GM12801 (cell line): Measurements from ENCODE around the gene COG4.

Experiments used
- CTCF ChIP-seq: IDR thresholded peaks from one replicate; pipeline ENCODE4 v1.5.1; 2011; ENCODE audit warnings: control low read depth; ENCODE audit not compliant: insufficient read length; ENCODE audit errors: extremely low read depth

Gene COG4

DNA sequence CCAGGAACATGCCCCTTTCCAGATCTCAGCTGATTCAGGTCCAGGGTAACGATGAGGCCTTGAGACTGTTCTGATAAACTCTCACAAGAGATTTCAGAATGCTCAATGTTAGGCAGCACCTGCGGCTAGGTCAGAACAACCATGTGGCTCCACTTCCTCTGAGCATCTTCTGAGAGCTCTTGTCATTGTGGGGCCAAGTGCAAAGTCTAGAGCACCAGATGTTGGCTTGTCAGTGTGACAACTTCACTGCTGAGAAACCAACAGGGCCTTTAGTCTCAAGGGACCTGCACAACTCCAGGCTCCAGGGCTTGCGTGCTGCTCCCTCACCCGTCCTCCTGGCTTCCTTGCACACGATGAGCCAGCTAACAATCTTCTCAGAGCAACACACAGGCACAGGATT lies 39.9 kb downstream of the COG4 start:
- no peak for TF ChIP-seq CTCF

DNA sequence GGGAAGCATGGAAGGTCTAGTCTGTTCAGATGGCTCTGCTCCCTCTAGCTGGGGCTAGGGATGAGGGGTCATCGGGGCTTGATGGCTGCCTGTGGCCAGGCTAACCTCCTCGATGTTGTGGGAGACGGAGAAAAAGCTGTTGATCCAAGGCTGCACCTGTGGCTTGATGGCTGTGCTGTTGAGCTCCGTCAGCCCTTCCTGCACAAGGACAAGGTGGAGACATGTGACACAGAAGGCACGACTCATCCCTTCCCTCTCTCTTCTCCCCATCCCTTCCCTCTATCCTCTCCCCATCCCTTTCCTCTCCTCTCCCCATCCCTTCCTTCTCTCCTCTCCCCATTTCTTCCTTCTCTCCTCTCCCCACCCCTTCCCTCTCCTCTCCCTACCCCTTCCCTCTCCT lies 40.7 kb downstream of the COG4 start:
- no peak for TF ChIP-seq CTCF

- no peak for TF ChIP-seq CTCF
Measured at GRCh38 chr16:70481929-70482536, 41.3 kb downstream of the COG4 start.

DNA sequence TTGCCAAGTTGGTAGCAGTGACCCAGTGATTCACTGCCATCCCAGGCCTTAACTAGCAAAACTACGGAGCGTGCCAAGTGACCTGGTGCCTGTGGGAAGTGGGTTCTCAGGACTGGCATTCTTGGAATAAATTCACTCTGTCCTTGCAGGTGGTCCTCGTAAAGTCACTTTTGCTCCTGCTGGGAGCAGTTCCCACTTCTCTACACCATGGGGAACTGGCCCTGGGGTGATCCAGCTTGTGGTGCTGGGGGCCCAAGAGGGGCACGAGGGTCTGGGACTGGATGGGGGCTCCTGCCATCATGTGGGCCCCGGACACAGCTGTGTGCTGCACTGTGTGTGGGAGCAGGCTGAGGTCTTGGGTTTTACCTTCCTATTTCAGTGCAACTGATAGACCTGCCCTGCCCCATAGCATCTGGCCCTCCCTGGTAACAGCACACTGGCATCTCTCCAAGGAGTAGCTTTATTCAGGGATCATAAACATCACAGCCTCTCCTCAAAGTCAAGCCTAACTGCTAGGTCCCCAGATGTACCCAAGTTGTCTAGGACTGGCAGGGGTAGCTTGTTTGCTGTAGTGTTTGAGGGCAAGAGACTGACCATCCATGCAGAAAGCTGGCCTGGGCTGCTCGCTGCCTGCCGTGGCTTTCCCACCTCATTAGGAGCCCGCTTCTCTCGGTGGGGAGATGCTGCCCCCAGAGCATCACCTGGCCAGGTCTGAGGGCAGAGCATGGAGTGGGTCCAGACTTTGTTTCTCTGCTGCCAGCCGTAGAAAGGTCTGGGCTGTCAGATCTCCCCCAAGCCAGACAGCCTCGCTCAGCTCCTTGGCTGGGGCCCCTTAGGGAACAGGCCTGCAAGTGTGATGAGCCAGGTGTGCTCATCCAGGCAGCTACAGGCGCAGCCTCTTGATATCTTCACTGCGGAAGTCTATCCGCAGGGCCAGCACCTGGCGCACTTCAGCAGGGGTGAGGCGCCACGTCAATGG lies 42.9 kb downstream of the COG4 start:
- no peak for TF ChIP-seq CTCF

- no peak for TF ChIP-seq CTCF
Measured at GRCh38 chr16:70478912-70479341, 44.4 kb downstream of the COG4 start.

- no peak for TF ChIP-seq CTCF
Measured at GRCh38 chr16:70478169-70478568, 45.2 kb downstream of the COG4 start.

DNA sequence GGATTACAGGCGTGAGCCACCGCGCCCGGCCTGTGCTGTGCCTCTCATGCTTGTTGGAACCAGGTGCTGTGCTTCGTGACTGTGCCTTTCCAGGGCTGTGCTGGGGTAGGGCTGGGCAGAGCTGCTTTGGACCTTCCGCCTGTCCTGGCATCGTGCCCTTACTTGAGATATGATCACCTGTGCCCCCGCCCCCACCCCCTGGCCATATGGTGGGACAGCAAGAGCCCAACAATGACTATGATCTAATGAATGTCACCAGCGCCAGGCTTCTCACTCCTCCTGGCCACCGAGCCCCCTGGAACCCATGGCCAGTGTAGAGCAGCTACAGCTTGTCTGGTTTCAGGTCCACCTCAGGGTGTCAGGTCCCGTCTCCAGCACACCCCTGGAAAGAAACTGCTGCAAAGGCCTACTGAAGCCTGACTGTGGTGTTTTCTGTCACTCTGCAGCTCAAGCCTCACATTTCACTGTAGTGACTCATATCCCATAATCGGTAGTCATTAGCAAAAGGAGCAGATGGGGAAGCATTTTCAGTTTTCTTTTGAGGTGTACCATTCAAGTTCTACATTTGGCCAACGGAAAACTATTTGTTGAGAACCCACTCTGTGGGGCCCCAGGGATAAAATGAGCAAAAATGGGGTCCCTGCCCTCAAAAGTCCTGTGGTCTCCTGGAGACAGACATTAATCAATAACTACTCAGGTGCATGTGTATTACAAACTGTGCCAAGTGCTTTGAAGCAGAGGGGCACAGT lies 46.9 kb downstream of the COG4 start:
- no peak for TF ChIP-seq CTCF
